Natural killer cell treated with Interleukin-12 subunit alpha and Interleukin-12 subunit beta and Interleukin-15 and Interleukin-18, amount 100 ng/mL, for 72 hours (primary cell): ENCODE results near the gene UPK1B. TPM values are rescaled to one million over a fixed set of nuclear protein-coding genes. Genes with fewer than 3 reads are reported as not detected.
"Not testable (repeated sequence)": the region's sequence is repeated elsewhere in the genome, so short reads cannot be mapped to it uniquely, and the experiment has no call there.

Experiments
- ATAC-seq, 2 donors: fragments of 150-1000 bp; cut with Tn5 transposase in 1 of 2; sonication (Bioruptor Pico), chemical (Tn5 transposase) in 1 of 2; 2 replicates each; pipeline ENCODE4 v1.10.0; 2021
- DNase-seq: peaks from one replicate; pipeline ENCODE4 v3.0.0; 2022; ENCODE audit warnings: low spot score
- H3K27ac Mint-ChIP-seq, 2 donors: 1 replicate in 1 of 2; 2 replicates in 1 of 2; pipeline ENCODE4 v1.8.0; 2022; ENCODE audit warnings: mixed read lengths in 2 of 2, mild to moderate bottlenecking in 1 of 2, moderate library complexity in 1 of 2
- H3K27me3 Mint-ChIP-seq, 2 donors: 1 replicate in 1 of 2; 2 replicates in 1 of 2; pipeline ENCODE4 v1.8.0; 2022; ENCODE audit warnings: mixed read lengths in 2 of 2
- H3K36me3 Mint-ChIP-seq: one replicate; pipeline ENCODE4 v1.8.0; 2022; ENCODE audit warnings: mixed read lengths
- H3K4me1 Mint-ChIP-seq, 2 donors: 1 replicate in 1 of 2; 2 replicates in 1 of 2; pipeline ENCODE4 v1.8.0; 2022; ENCODE audit warnings: low read depth in 2 of 2, mixed read lengths in 2 of 2, mild to moderate bottlenecking in 1 of 2
- H3K4me3 Mint-ChIP-seq: one replicate; pipeline ENCODE4 v1.8.0; 2022; ENCODE audit warnings: mixed read lengths
- H3K9me3 Mint-ChIP-seq: 2 replicates; pipeline ENCODE4 v1.8.0; 2022; ENCODE audit warnings: mixed read lengths
- total RNA-seq, 2 donors: library from RNA; stranded (reverse); gene quantifications; one replicate each; pipeline ENCODE4 v1.2.3, GENCODE V29; 2022

Gene UPK1B
- total RNA-seq, result not detected

- no peaks in the 10 kb centered on the region for H3K36me3 Mint-ChIP-seq
- H3K9me3 Mint-ChIP-seq, result no peaks in the 10 kb centered on the region
- no peak within 1 kb of the TSS for H3K27ac Mint-ChIP-seq
- DNase-seq (no peak), ATAC-seq (peak in 1 of 2 donors; percentile 52)
- no peak within 1 kb of the TSS for H3K4me3 Mint-ChIP-seq
- no peaks in the 10 kb centered on the region for H3K4me1 Mint-ChIP-seq
- H3K27me3 Mint-ChIP-seq, result peaks cover 16 to 38% of the 10 kb centered on the region in 2 donors
Measured at GRCh38 chr3:119173325-119173724, at the start of gene UPK1B. Gene UPK1B, plus strand, starts transcription at chr3:119173598. Its CDS starts 13,144 bp downstream, at chr3:119186742.

GRCh38 chr3:119125342-119125741 lies 48.1 kb upstream of the UPK1B start:
- Mint-ChIP-seq H3K27ac (no peak overlapping the region), H3K36me3 (no peaks in the 10 kb centered on the region), H3K9me3 (no peaks in the 10 kb centered on the region), H3K4me1 (no peaks in the 10 kb centered on the region), H3K27me3 (peaks cover 17 to 37% of the 10 kb centered on the region in 2 donors), H3K4me3 (no peak overlapping the region)
- ATAC-seq (no peak), DNase-seq (no peak)

- Mint-ChIP-seq H3K4me1 (no peaks in the 10 kb centered on the region), H3K4me3 (no peak overlapping the region), H3K27me3 (peaks cover 20 to 35% of the 10 kb centered on the region in 2 donors), H3K9me3 (no peaks in the 10 kb centered on the region), H3K27ac (no peak overlapping the region), H3K36me3 (peaks cover under 1% of the 10 kb centered on the region)
- no peak for ATAC-seq
- DNase-seq, result no peak
Measured at GRCh38 chr3:119125742-119126504, 47.5 kb upstream of the UPK1B start.

- H3K27me3 Mint-ChIP-seq, result peaks cover 35 to 53% of the 10 kb centered on the region in 2 donors
- not testable (repeated sequence) for H3K27ac Mint-ChIP-seq, H3K4me1 Mint-ChIP-seq, H3K9me3 Mint-ChIP-seq, ATAC-seq, DNase-seq, H3K4me3 Mint-ChIP-seq
- peaks cover 11% of the 10 kb centered on the region for H3K36me3 Mint-ChIP-seq
Measured at GRCh38 chr3:119130291-119130690, 43.1 kb upstream of the UPK1B start.

GRCh38 chr3:119132291-119132690 lies 41.1 kb upstream of the UPK1B start:
- not testable (repeated sequence) for DNase-seq, H3K9me3 Mint-ChIP-seq, H3K27ac Mint-ChIP-seq, H3K4me1 Mint-ChIP-seq, ATAC-seq, H3K4me3 Mint-ChIP-seq
- Mint-ChIP-seq H3K36me3 (peaks cover 11% of the 10 kb centered on the region), H3K27me3 (peaks cover 34 to 62% of the 10 kb centered on the region in 2 donors)

GRCh38 chr3:119139360-119139759 lies 34.0 kb upstream of the UPK1B start:
- not testable (repeated sequence) for H3K9me3 Mint-ChIP-seq, H3K27ac Mint-ChIP-seq, H3K4me3 Mint-ChIP-seq, DNase-seq, ATAC-seq, H3K36me3 Mint-ChIP-seq, H3K4me1 Mint-ChIP-seq
- peaks cover 13 to 40% of the 10 kb centered on the region in 2 donors for H3K27me3 Mint-ChIP-seq

GRCh38 chr3:119140466-119140865 lies 32.9 kb upstream of the UPK1B start:
- no peak overlapping the region for H3K4me3 Mint-ChIP-seq
- H3K36me3 Mint-ChIP-seq, result no peaks in the 10 kb centered on the region
- DNase-seq (no peak), ATAC-seq (no peak)
- peaks cover 5 to 30% of the 10 kb centered on the region in 2 donors for H3K27me3 Mint-ChIP-seq
- no peaks in the 10 kb centered on the region for H3K9me3 Mint-ChIP-seq
- no peak overlapping the region for H3K27ac Mint-ChIP-seq
- no peaks in the 10 kb centered on the region for H3K4me1 Mint-ChIP-seq

GRCh38 chr3:119145128-119145499 lies 28.3 kb upstream of the UPK1B start:
- peak in 1 of 2 donors; percentile 11 for ATAC-seq
- no peak overlapping the region for H3K4me3 Mint-ChIP-seq
- no peaks in the 10 kb centered on the region for H3K9me3 Mint-ChIP-seq
- peaks cover 0 to 6% of the 10 kb centered on the region in 2 donors for H3K4me1 Mint-ChIP-seq
- H3K27me3 Mint-ChIP-seq, result no peaks in the 10 kb centered on the region
- H3K27ac Mint-ChIP-seq, result no peak overlapping the region
- no peaks in the 10 kb centered on the region for H3K36me3 Mint-ChIP-seq
- no peak for DNase-seq

GRCh38 chr3:119145500-119146167 lies 27.8 kb upstream of the UPK1B start, which contains the start of gene TEX55:
Gene TEX55, plus strand, starts transcription at chr3:119146165. Its CDS starts 25 bp downstream, at chr3:119146190.
- H3K9me3 Mint-ChIP-seq, result no peaks in the 10 kb centered on the region
- no peaks in the 10 kb centered on the region for H3K27me3 Mint-ChIP-seq
- peaks cover 0 to 6% of the 10 kb centered on the region in 2 donors for H3K4me1 Mint-ChIP-seq
- no peak within 1 kb of the TSS for H3K27ac Mint-ChIP-seq
- ATAC-seq (peak in 1 of 2 donors; percentile 61), DNase-seq (no peak)
- no peaks in the 10 kb centered on the region for H3K36me3 Mint-ChIP-seq
- H3K4me3 Mint-ChIP-seq, result no peak within 1 kb of the TSS

- no peak overlapping the region for H3K4me3 Mint-ChIP-seq
Measured at GRCh38 chr3:119146578-119147375, 26.6 kb upstream of the UPK1B start.

GRCh38 chr3:119147494-119147893 lies 25.9 kb upstream of the UPK1B start:
- DNase-seq (no peak), ATAC-seq (no peak)
- Mint-ChIP-seq H3K27me3 (no peaks in the 10 kb centered on the region), H3K27ac (no peak overlapping the region), H3K4me1 (peaks cover 0 to 6% of the 10 kb centered on the region in 2 donors), H3K36me3 (no peaks in the 10 kb centered on the region), H3K4me3 (no peak overlapping the region), H3K9me3 (no peaks in the 10 kb centered on the region)

More at GRCh38 chr3:119146578-119147375, 26.6 kb upstream of the UPK1B start:
- no peaks in the 10 kb centered on the region for H3K27me3 Mint-ChIP-seq
- no peaks in the 10 kb centered on the region for H3K9me3 Mint-ChIP-seq
- DNase-seq (no peak), ATAC-seq (no peak)
- H3K4me1 Mint-ChIP-seq, result peaks cover 0 to 6% of the 10 kb centered on the region in 2 donors
- no peaks in the 10 kb centered on the region for H3K36me3 Mint-ChIP-seq
- H3K27ac Mint-ChIP-seq, result no peak overlapping the region

GRCh38 chr3:119148493-119149180 lies 24.8 kb upstream of the UPK1B start:
- no peak overlapping the region for H3K27ac Mint-ChIP-seq
- H3K9me3 Mint-ChIP-seq, result peaks cover 3% of the 10 kb centered on the region
- H3K4me3 Mint-ChIP-seq, result no peak overlapping the region
- peaks cover 2% of the 10 kb centered on the region for H3K36me3 Mint-ChIP-seq
- peaks cover 2 to 3% of the 10 kb centered on the region in 2 donors for H3K27me3 Mint-ChIP-seq
- DNase-seq (no peak), ATAC-seq (no peak)
- H3K4me1 Mint-ChIP-seq, result peaks cover 0 to 6% of the 10 kb centered on the region in 2 donors

- no peak overlapping the region for H3K4me3 Mint-ChIP-seq
- no peak overlapping the region for H3K27ac Mint-ChIP-seq
- peaks cover 11% of the 10 kb centered on the region for H3K36me3 Mint-ChIP-seq
- H3K9me3 Mint-ChIP-seq, result peaks cover 9% of the 10 kb centered on the region
- DNase-seq (no peak), ATAC-seq (peak in 1 of 2 donors; percentile 27)
- peaks cover 10 to 11% of the 10 kb centered on the region in 2 donors for H3K27me3 Mint-ChIP-seq
- H3K4me1 Mint-ChIP-seq, result peaks cover 0 to 6% of the 10 kb centered on the region in 2 donors
Measured at GRCh38 chr3:119149484-119149883, 23.9 kb upstream of the UPK1B start.
